ENCODE measurements around the gene TTC27. TPM values are rescaled to one million over a fixed set of nuclear protein-coding genes. Genes with fewer than 3 reads are reported as not detected.

Gene TTC27
- total RNA-seq, 1 donor from 2014 or later: 12.5 TPM

DNA sequence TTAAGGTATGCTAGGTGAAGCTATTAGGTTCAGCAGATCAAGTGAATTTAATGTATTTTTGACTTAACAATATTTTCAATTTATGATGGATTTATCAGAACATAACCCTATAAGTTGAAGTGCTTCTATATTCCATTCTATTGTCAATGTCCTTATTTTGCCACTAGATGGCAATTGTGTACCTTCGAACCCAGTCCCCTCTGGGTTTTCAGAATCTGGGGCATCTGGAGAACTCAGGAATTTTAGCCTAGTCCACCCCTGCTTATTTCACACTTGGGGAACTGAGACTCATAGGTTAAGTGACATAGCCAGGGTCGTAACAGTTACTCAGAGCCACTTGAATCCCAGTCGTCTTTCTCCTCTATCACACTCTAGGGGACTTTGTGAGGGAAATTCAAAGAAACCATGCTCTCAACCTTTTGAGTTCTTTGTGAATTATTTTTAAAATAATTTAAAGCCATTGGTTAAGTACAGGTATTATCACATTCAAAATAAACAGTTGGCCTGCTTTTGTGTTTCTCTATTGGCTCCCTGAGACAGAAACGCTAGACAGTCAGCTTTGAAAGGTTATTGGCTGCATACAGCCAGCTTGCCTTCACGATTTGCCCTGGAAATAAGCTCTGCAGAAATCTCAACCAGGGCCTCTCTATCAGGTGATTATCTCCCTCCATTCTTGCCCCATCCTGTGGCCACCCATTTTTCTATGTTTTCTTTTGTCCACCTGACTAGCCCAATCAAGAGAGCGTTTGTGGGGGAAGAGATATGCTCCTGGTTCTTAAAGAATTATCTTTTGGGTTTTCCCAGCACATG, 145.0 kb downstream of the TTC27 start:
- no peak for DNase-seq (ENCODE audit: extremely low spot score in 2 of 2)
- Histone ChIP-seq H3K9me3 (no peaks in the 10 kb centered on the region), H3K4me3 (no peak overlapping the region), H3K36me3 (no peaks in the 10 kb centered on the region), H3K4me1 (no peaks in the 10 kb centered on the region), H3K27me3 (no peaks in the 10 kb centered on the region), H3K27ac (no peak overlapping the region)
- intact Hi-C loops (cut with DNase I): loop anchor here (10.0 kb wide), 1 partner anchor 262 kb away; no protein-coding TSS in a partner anchor
- TF ChIP-seq POLR2AphosphoS5 (IDR thresholded peaks at IDR 0.05; ENCODE audit: insufficient read depth in 1 of 2, low read depth in 1 of 2) (no peak), POLR2A (IDR thresholded peaks at IDR 0.05) (no peak)
- TF ChIP-seq, protein P1, sequence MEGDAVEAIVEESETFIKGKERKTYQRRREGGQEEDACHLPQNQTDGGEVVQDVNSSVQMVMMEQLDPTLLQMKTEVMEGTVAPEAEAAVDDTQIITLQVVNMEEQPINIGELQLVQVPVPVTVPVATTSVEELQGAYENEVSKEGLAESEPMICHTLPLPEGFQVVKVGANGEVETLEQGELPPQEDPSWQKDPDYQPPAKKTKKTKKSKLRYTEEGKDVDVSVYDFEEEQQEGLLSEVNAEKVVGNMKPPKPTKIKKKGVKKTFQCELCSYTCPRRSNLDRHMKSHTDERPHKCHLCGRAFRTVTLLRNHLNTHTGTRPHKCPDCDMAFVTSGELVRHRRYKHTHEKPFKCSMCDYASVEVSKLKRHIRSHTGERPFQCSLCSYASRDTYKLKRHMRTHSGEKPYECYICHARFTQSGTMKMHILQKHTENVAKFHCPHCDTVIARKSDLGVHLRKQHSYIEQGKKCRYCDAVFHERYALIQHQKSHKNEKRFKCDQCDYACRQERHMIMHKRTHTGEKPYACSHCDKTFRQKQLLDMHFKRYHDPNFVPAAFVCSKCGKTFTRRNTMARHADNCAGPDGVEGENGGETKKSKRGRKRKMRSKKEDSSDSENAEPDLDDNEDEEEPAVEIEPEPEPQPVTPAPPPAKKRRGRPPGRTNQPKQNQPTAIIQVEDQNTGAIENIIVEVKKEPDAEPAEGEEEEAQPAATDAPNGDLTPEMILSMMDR (IDR thresholded peaks at IDR 0.05): peak in 2 of 3 experiments; percentile 36 to 54

DNA sequence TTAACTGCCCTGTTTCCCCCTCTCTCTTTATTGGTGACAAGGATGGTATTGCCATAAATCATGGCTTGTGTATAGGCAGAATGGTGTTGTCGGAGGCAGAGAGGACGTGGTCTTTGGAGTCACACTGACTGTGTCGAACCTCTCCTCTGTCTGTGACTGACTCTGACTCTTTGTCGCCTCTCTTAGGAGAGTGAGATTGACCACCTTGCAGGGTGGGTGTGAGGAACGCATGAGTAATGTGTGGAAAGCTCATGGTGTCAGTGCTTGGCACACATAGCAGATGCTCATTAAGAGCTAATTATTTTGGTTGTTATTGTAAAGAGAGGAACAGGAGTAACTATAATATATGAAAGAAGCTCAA, 145.6 kb downstream of the TTC27 start:
- intact Hi-C loops (cut with DNase I): loop anchor here (10.0 kb wide), 1 partner anchor 261 kb away; no protein-coding TSS in a partner anchor
- TF ChIP-seq POLR2AphosphoS5 (IDR thresholded peaks at IDR 0.05; ENCODE audit: insufficient read depth in 1 of 2, low read depth in 1 of 2): no peak
- TF ChIP-seq POLR2A (IDR thresholded peaks at IDR 0.05): no peak
- TF ChIP-seq, protein P1 (IDR thresholded peaks at IDR 0.05): no peak
- Histone ChIP-seq H3K9me3 (no peaks in the 10 kb centered on the region), H3K27me3 (no peaks in the 10 kb centered on the region), H3K36me3 (peaks cover 0 to 3% of the 10 kb centered on the region in 2 donors), H3K4me3 (no peak overlapping the region), H3K4me1 (no peaks in the 10 kb centered on the region), H3K27ac (no peak overlapping the region)
- DNase-seq (ENCODE audit: extremely low spot score in 2 of 2): no peak

DNA sequence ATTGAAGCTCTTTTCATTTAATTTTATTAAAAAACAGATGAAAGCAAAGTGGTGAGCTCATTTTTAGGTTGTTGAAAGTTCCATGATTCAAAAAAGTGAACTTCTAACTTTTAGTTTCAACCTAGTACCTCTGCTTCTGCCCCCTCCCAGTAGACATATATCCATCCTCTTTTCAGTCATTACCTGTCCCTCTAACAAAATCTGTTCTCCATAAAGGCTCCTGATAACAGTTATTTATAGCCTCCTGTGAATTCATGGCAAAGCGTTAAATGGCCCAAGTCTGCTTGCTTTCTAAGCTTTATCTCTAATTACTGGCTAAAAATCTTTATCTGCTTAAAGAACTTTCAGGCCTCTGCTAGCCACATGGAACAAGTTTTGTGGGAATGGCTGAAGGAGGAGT, 148.1 kb downstream of the TTC27 start:
- Histone ChIP-seq H3K4me3 (no peak overlapping the region), H3K36me3 (peaks cover 0 to 23% of the 10 kb centered on the region in 2 donors), H3K27ac (no peak overlapping the region), H3K9me3 (peaks cover 3% of the 10 kb centered on the region), H3K27me3 (no peaks in the 10 kb centered on the region), H3K4me1 (no peaks in the 10 kb centered on the region)
- DNase-seq (ENCODE audit: extremely low spot score in 2 of 2): no peak
- TF ChIP-seq, protein P1 (IDR thresholded peaks at IDR 0.05): no peak
- TF ChIP-seq POLR2AphosphoS5 (IDR thresholded peaks at IDR 0.05; ENCODE audit: insufficient read depth in 1 of 2, low read depth in 1 of 2): no peak
- no peak for TF ChIP-seq POLR2A (IDR thresholded peaks at IDR 0.05)
- intact Hi-C loops (cut with DNase I): loop anchor here (10.0 kb wide), 1 partner anchor 259 kb away; no protein-coding TSS in a partner anchor

DNA sequence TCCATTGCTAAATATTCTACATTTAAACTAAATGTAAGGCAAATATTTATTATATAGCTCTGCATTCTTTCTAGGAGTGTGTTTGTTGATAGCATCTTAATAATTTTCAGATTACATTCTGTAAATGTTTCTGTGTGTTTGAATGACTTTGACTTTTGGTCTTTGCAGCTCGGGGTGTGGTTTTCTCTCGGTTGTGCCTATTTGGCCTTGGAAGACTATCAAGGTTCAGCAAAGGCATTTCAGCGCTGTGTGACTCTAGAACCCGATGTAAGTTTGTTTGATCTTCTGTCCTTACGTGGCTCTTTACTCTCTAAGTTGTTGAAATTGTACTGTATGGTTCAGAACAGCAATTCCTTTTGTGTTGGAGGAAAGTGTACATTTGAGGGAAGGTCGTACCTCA, 149.9 kb downstream of the TTC27 start:
- intact Hi-C loops (cut with DNase I): loop anchor here (10.0 kb wide), 1 partner anchor 257 kb away; no protein-coding TSS in a partner anchor
- peaks cover 4% of the 10 kb centered on the region for H3K9me3 ChIP-seq
- H3K27me3 ChIP-seq: no peaks in the 10 kb centered on the region
- no peak overlapping the region for H3K27ac ChIP-seq
- no peak overlapping the region for H3K4me3 ChIP-seq
- peaks cover 0 to 32% of the 10 kb centered on the region in 2 donors for H3K36me3 ChIP-seq
- no peak for DNase-seq (ENCODE audit: extremely low spot score in 2 of 2)
- H3K4me1 ChIP-seq: no peaks in the 10 kb centered on the region
- TF ChIP-seq POLR2AphosphoS5 (IDR thresholded peaks at IDR 0.05; ENCODE audit: insufficient read depth in 1 of 2, low read depth in 1 of 2) (no peak), POLR2A (IDR thresholded peaks at IDR 0.05) (no peak)
- TF ChIP-seq, protein P1 (IDR thresholded peaks at IDR 0.05): no peak

DNA sequence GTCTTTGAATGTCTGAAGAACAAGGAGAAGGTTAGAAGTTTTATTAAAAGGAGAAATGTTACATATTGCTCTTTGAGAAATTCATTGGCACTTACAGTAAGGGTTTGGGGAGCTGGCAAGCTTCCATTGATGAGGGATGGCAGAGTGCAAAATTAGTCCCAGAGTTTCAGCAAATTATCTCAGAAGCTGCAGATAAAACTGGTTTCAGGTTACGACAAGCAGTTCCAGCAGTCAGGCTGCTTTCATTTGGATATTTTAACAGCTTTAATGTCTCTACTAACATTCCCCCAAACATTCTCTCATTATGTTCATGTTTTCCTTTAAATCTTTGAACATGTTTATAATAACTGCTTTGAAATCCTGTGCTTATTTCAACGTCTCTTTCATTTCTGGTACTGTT, 153.1 kb downstream of the TTC27 start:
- no peaks in the 10 kb centered on the region for H3K27me3 ChIP-seq
- H3K4me3 ChIP-seq: no peak overlapping the region
- no peaks in the 10 kb centered on the region for H3K4me1 ChIP-seq
- H3K9me3 ChIP-seq: peaks cover 4% of the 10 kb centered on the region
- TF ChIP-seq POLR2AphosphoS5 (IDR thresholded peaks at IDR 0.05; ENCODE audit: insufficient read depth in 1 of 2, low read depth in 1 of 2) (no peak), POLR2A (IDR thresholded peaks at IDR 0.05) (no peak)
- TF ChIP-seq, protein P1 (IDR thresholded peaks at IDR 0.05): no peak
- H3K27ac ChIP-seq: no peak overlapping the region
- intact Hi-C loops (cut with DNase I): no loop called here
- peaks cover 0 to 41% of the 10 kb centered on the region in 2 donors for H3K36me3 ChIP-seq
- no peak for DNase-seq (ENCODE audit: extremely low spot score in 2 of 2)
